Activated CD4-positive, alpha-beta T cell treated with anti-CD3 and anti-CD28 coated beads, Interleukin-2, amount 50 U/mL, for 24 hours (primary cell): ENCODE results near the gene CDH1.

Source experiments
- DNase-seq, 2 donors: peaks; one replicate each; pipeline ENCODE4 v3.0.0-alpha.2; 2020; ENCODE audit warnings: low read depth in 1 of 2, low spot score in 1 of 2

Gene CDH1

GRCh38 chr16:68759062-68759461 is 22.0 kb downstream of the CDH1 start:
- no peak for DNase-seq

GRCh38 chr16:68760671-68761275 is 23.7 kb downstream of the CDH1 start:
- peak in 1 of 2 donors; percentile 43 for DNase-seq

DNA sequence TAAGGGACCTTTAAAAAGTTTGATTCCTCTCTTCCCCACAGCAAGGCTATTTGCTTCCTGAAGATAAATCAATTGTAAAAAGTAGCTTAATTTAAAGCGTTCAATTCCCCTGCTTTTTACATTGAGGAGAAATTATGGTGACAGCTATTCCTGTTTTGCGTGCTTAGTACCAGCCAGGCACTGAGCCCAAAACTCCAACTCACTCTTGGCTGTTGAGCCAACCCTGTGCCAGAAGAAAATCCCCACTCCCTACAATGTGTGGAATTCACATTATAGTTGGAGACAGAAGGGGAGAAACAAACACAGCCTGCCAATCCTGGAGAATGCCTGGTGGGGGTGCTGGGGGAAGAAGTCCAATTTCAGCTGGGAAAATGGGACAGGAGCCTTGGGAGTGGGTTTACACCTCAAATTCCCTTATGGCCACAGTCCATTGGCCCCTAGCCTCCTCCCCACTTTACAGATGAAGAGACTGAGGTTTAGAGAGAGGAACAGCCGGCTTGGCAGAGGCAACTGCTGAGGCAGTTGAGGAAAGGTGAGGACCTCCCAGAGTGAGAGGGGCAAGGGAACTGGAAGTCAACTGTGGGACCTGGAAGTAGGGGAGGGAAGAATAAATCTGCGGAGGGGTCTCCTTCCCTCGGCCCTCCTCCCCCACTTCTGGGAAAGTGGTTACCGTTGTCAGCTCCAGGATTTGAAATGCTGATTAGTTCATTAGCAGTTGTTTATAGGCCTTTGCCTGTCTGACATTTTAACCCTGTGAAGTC is 26.1 kb downstream of the CDH1 start:
- DNase-seq = no peak

DNA sequence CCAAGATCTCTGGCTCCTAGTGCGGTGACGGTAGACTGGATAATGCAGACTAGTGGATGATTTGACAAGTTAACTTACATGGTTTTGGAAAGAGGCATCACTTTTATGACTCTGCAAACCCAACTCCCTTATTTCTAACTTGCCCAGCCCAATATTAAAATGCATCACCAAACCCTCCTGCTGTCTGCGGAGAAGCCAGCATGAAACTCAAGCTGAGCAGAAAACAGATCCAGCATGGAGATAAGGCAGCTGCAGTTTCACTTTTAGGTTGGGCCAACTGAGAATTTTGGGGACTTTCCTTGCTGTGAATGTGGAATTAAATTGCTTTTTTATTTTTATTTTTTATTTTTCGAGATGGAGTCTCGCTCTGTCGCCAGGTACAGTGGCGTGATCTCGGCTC is 27.8 kb downstream of the CDH1 start:
- DNase-seq = peak in 1 of 2 donors; percentile 11

DNA sequence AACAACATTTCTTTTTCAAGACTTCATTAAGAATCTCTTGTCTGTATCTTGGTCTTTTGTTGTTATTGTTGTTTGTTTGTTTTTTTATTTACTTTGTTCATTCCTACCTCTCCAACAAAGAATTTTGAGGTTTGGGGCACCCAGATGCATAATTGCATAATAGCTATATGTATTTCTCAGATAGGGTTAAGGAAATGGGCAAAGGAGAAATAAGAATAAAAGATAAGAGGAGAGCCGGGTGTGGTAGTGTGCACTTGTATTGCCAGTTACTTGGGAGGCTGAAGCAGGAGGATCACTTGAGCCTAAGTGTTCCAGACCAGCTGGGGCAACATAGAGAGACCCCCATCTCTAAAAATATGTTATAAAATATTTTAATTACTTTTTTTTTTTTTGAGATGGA is 30.5 kb downstream of the CDH1 start:
- DNase-seq = no peak

DNA sequence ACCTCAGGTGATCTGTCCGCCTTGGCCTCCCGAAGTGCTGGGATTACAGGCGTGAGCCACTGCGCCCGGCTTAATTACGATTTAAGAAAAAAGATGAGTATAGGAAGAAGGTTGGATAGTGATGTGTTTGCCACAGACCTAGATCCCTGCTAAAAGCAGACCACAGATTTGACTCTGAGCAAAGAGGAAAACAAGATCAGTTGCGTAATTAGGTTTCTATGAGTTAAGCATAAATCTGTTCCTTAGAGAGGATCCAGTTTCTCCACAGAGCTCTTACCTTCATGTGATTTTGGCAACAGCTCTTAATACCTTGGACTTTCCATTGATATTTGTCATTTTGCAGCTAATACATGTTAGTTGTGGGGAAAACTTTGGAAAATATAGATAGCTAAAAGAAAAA is 31.1 kb downstream of the CDH1 start:
- no peak for DNase-seq

- no peak for DNase-seq
These were observed 31.7 kb downstream of the CDH1 start for GRCh38 chr16:68768771-68769170.

DNA sequence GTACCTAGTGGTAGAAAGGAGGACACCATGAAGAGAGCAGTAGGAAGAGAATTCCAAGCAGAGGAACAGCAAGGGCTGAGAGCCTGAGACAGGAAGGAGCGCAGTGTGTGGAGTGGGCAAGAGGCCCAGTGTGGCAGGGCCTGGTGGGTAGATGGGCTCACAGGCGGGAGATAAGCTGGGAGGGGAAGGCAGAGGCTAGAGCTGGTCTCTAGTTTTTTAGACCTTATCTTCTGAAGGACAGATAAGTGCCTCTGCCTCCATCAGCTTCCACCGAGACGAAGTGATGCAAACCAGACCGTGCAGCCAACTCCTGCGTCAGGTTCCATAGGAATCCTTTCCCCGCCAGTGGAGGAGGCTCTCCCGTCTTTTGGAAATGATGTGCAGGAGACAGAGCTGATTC is 33.6 kb downstream of the CDH1 start:
- no peak for DNase-seq

DNA sequence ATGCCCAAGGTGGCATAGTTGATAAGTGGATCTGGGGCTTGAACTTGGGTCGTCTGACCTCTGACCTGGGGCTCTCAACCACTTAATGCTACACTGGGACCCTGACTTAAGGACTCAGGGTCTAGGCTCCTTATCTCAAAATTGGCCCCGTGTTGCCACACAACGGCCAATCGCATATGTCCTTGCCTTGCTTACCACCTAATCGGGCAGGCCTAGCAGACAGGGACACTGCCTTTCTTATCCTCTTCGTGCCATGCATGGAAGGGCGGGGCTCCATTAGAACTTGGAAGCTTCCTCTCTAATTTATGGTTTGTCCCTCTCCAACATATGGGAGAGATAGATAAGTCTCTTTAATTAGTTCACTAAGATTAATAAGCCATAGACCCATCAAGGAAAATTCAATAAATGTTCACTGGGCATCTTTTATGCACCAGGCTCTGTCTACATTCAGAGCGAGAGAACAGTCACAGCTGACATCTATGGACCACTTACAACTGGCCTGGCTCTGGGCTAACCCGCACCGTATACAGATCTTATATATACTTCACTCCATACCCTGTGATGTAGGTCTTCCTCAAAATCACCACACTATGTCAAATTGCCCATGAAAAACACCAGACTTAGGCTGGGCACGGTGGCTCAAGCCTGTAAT is 35.1 kb downstream of the CDH1 start:
- DNase-seq = no peak

GRCh38 chr16:68772871-68773270 is 35.8 kb downstream of the CDH1 start:
- no peak for DNase-seq

GRCh38 chr16:68774982-68775634 is 38.0 kb downstream of the CDH1 start:
- DNase-seq = no peak

GRCh38 chr16:68776821-68777485 is 39.9 kb downstream of the CDH1 start:
- no peak for DNase-seq

GRCh38 chr16:68778551-68779231 is 41.6 kb downstream of the CDH1 start:
- DNase-seq = no peak

GRCh38 chr16:68779891-68780290 is 42.8 kb downstream of the CDH1 start:
- no peak for DNase-seq

GRCh38 chr16:68781784-68782183 is 44.7 kb downstream of the CDH1 start:
- DNase-seq = no peak

GRCh38 chr16:68782198-68783174 is 45.4 kb downstream of the CDH1 start:
- DNase-seq = no peak

GRCh38 chr16:68784226-68784625 is 47.1 kb downstream of the CDH1 start:
- DNase-seq = no peak

- no peak for DNase-seq
These were observed 47.6 kb downstream of the CDH1 start for GRCh38 chr16:68784721-68785120.

- DNase-seq = no peak
These were observed 48.6 kb downstream of the CDH1 start for GRCh38 chr16:68785715-68786114.
